Gastroesophageal sphincter (tissue), 4 donors: Measurements from ENCODE around the gene PHOX2A. TPM values are rescaled to one million over a fixed set of nuclear protein-coding genes. Genes with fewer than 3 reads are reported as not detected.

Experiments used
- ATAC-seq: fragments of 150-250 bp; one replicate; pipeline ENCODE4 v1.9.1; 2016; ENCODE audit warnings: mild to moderate bottlenecking, moderate library complexity
- H3K27ac ChIP-seq, 4 donors: fragments of 200-600 bp; sonication (generic) in 3 of 4; 1 replicate in 3 of 4; 2 replicates in 1 of 4; pipeline ENCODE4 v1.5.1; 2016 to 2019
- H3K27me3 ChIP-seq: fragments of 200-600 bp; sonication (generic); one replicate; pipeline ENCODE4 v1.5.1; 2019
- H3K36me3 ChIP-seq, 2 donors: fragments of 200-600 bp; sonication (generic); one replicate each; pipeline ENCODE4 v1.5.1; 2019; ENCODE audit warnings: control low read depth in 1 of 2
- H3K4me1 ChIP-seq, 3 donors: fragments of 200-600 bp; sonication (generic); 1 replicate in 2 of 3; 2 replicates in 1 of 3; pipeline ENCODE4 v1.5.1; 2016 to 2019; ENCODE audit warnings: control low read depth in 2 of 3
- H3K4me3 ChIP-seq, 2 donors: fragments of 200-600 bp; sonication (generic); one replicate each; pipeline ENCODE4 v1.5.1; 2019; ENCODE audit warnings: mild to moderate bottlenecking in 1 of 2, moderate library complexity in 1 of 2
- H3K9me3 ChIP-seq, 3 donors: fragments of 200-600 bp; sonication (generic); one replicate each; pipeline ENCODE4 v1.5.1; 2017 to 2019; ENCODE audit warnings: control low read depth in 2 of 3
- CTCF ChIP-seq, 4 experiments: fragments of 200-600 bp in 2 of 4; fragments of 450-650 bp in 2 of 4; sonication (generic) in 1 of 4; IDR thresholded peaks; one replicate each; pipeline ENCODE4 v1.5.1; 2017 to 2019; ENCODE audit warnings: antibody characterized with exemption in 4 of 4, mild to moderate bottlenecking in 2 of 4, moderate library complexity in 2 of 4
- EP300 ChIP-seq: sonication (generic); formaldehyde crosslinking; IDR thresholded peaks from one replicate; pipeline ENCODE4 v1.6.1; 2017; ENCODE audit warnings: antibody characterized with exemption, mild to moderate bottlenecking
- POLR2A ChIP-seq, 2 donors: fragments of 450-650 bp; IDR thresholded peaks; one replicate each; pipeline ENCODE4 v1.6.1; 2017; ENCODE audit warnings: antibody characterized with exemption in 2 of 2, mild to moderate bottlenecking in 2 of 2, moderate library complexity in 1 of 2
- POLR2AphosphoS5 ChIP-seq: sonication (generic); formaldehyde crosslinking; IDR thresholded peaks from one replicate; pipeline ENCODE4 v1.6.1; 2017; ENCODE audit warnings: antibody characterized with exemption
- WGBS, 2 donors: methylation state at CpG; one replicate each; pipeline ENCODE4 v1.1.5; 2018; ENCODE audit warnings: low coverage in 1 of 2; 5-methylcytosine and 5-hydroxymethylcytosine counted together
- total RNA-seq, 4 donors: library from RNA; depleted of rRNA; stranded (reverse); fragments of >200 nt; gene quantifications; one replicate each; pipeline ENCODE4 v1.1.0, GENCODE V29; 2016

Gene PHOX2A
- total RNA-seq, 4 donors from 2014 or later: 0.37 to 3.2 (median 0.89) TPM; not detected in 1

DNA sequence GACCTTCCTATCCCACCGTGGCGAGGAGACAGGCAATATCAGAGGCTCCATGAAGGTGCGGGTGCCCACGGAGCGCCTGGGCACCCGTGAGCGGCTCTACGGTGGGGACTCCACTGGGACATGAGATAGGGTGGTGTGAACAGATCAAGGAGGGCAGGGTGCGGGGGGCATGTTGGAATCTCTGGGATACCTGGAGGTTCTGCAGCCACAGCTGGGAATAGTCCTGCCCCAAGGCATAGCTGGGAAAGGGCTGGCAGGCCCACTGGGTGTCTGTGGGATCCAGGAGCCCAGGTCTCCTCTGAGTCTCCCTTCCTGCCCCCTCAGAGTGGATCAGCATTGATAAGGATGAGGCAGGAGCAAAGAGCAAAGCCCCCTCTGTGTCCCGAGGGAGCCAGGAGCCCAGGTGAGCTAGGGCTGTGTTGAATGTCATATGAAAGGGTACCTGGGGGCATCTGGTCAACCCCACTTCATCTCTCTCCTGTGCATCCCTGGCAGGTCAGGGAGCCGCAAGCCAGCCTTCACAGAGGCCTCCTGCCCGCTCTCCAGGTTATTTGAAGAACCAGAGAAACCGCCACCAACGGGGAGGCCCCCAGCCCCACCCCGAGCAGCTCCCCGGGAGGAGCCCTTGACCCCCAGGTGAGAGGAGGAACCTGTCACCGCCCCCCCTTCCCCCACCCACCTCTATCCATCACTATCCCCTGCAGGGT, 8.5 kb downstream of the PHOX2A start:
- Histone ChIP-seq H3K4me1 (peaks cover 0 to 87% (median 35%) of the 10 kb centered on the region in 3 donors), H3K4me3 (no peak overlapping the region), H3K27ac (peak overlapping the region; percentile 32 to 89 (median 71)), H3K36me3 (peaks cover 0 to 78% of the 10 kb centered on the region in 2 donors), H3K9me3 (no peaks in the 10 kb centered on the region), H3K27me3 (peaks cover 4% of the 10 kb centered on the region)
- TF ChIP-seq POLR2AphosphoS5: no peak
- TF ChIP-seq CTCF (IDR thresholded peaks at IDR 0.05): no peak
- no peak for ATAC-seq
- WGBS, 2 donors: 80 to 88% methylated on average over 2 to 8 of the region's 17 CpGs

DNA sequence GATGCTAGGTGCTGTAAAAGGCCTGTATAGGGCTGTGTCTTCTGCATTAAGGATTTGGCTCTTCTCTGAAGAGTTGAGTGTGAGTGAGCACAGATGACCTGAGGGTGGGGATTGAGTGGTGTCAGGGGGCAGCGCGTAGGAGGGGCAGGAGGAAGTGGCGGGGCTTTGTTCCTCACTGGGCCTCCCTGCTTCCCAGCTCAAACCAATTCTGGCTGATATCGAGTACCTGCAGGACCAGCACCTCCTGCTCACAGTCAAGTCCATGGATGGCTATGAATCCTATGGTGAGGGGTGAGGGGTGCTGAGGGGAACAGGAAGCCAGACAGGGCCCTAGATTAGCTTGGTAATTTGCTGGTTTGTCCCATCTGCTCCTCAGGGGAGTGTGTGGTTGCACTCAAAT, 9.1 kb downstream of the PHOX2A start:
- Histone ChIP-seq H3K4me1 (peaks cover 0 to 82% (median 29%) of the 10 kb centered on the region in 3 donors), H3K27ac (peak overlapping the region in 3 of 4 donors; percentile 39 to 89 (median 70)), H3K9me3 (no peaks in the 10 kb centered on the region), H3K4me3 (no peak overlapping the region), H3K27me3 (no peaks in the 10 kb centered on the region), H3K36me3 (peaks cover 0 to 84% of the 10 kb centered on the region in 2 donors)
- no peak for TF ChIP-seq POLR2AphosphoS5
- TF ChIP-seq POLR2A (IDR thresholded peaks at IDR 0.05): no peak
- no peak for TF ChIP-seq EP300
- TF ChIP-seq CTCF (IDR thresholded peaks at IDR 0.05): no peak
- ATAC-seq: no peak
- 96% methylated on average over 4 of the region's 4 CpGs; no CpG with 5 or more reads in 1 of the 2 donors for WGBS, 2 donors

GRCh38 chr11:72234514-72234830, 9.5 kb downstream of the PHOX2A start:
- no peak for ATAC-seq
- Histone ChIP-seq H3K4me1 (peaks cover 0 to 77% (median 28%) of the 10 kb centered on the region in 3 donors), H3K4me3 (no peak overlapping the region), H3K36me3 (peaks cover 0 to 89% of the 10 kb centered on the region in 2 donors), H3K9me3 (no peaks in the 10 kb centered on the region), H3K27me3 (no peaks in the 10 kb centered on the region), H3K27ac (peak overlapping the region in 2 of 4 donors; percentile 39 to 48)
- no peak for TF ChIP-seq CTCF (IDR thresholded peaks at IDR 0.05)
- WGBS, 2 donors: 71 to 82% methylated on average over 1 to 2 of the region's 3 CpGs

DNA sequence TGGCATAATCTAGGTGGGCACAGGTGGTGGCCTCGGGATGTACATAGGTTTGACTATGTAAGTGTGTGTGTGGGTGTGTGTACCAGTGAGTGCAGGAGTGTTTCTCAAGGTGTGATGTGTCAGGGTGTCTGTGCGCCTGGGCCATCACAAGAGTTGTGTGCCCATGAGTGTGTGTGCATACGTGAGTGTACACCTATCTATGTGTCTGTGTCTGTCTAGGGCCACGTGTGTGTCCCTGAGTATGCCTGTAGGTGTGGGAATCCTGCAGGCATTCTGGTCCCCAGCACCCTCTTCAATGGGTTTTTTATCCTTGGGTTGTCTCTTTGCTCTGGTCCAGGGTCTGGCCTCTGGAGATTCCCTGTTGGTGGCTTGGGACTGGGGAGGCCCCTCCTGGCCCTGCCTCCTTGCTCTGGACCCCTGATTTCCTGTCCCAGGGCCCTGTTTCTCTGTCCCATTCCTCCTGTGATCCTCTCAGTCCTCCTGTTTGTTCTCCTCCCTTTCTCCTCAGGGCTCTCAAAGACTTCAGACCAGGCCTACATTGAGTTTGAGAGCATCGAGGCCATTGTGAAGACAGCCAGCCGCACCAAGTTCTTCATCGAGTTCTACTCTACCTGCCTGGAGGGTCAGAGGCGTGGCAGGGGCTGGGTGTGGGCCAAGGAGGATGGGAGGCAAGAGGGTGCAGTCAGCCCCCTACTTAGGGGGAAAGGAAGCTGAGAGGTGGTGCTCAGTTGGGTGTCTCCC, 10.0 kb downstream of the PHOX2A start:
- Histone ChIP-seq H3K27me3 (no peaks in the 10 kb centered on the region), H3K9me3 (no peaks in the 10 kb centered on the region), H3K36me3 (peaks cover 0 to 94% of the 10 kb centered on the region in 2 donors), H3K4me1 (peaks cover 0 to 74% (median 22%) of the 10 kb centered on the region in 3 donors), H3K4me3 (no peak overlapping the region), H3K27ac (peak overlapping the region in 2 of 4 donors; percentile 48)
- TF ChIP-seq POLR2A (IDR thresholded peaks at IDR 0.05): no peak
- TF ChIP-seq EP300: no peak
- no peak for TF ChIP-seq POLR2AphosphoS5
- TF ChIP-seq CTCF (IDR thresholded peaks at IDR 0.05): no peak
- WGBS, 2 donors: 86 to 92% methylated on average over 2 to 6 of the region's 8 CpGs
- no peak for ATAC-seq
